GM21717 (cell line): ENCODE results near the gene NACC1.

Experiments used
- ATAC-seq: cut with Tn5 transposase; IDR thresholded peaks from one replicate; pipeline ENCODE4 v1.9.1; 2021; ENCODE audit warnings: mild to moderate bottlenecking, moderate library complexity; ENCODE audit not compliant: unreplicated experiment

NACC1 gene

DNA sequence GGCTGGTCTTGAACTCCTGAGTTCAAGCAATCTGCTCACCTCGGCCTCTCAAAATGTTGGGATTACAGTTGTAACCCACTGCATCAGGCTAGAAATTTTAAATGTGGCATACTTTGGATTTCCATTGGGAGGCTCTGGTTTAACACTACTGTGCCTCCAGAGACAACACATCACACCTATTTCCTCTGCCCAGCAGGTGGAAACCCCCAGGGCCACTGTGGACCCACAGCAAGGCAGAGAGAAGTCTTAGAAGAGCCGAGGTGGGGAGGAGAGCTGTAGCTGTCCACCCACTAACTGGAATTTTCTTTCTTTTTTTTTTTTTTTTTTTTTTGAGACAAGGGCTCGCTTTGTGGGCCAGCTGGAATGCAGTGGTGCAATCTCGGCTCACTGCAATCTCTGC, 71.5 kb downstream of the NACC1 start:
- ATAC-seq = no peak
